Measurements from ENCODE around the gene ATP9B.
"Not testable (repeated sequence)": the region's sequence is repeated elsewhere in the genome, so short reads cannot be mapped to it uniquely, and the experiment has no call there.

DNA sequence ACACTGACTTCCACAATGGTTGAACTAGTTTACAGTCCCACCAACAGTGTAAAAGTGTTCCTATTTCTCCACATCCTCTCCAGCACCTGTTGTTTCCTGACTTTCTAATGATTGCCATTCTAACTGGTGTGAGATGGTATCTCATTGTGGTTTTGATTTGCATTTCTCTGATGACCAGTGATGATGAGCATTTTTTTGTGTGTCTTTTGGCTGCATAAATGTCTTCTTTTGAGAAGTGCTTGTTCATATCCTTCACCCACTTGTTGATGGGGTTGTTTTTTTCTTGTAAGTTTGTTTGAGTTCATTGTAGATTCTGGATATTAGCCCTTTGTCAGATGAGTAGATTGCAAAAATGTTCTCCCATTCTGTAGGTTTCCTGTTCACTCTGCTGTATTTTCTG, 202.6 kb downstream of the ATP9B start:
- TF ChIP-seq, protein P1, sequence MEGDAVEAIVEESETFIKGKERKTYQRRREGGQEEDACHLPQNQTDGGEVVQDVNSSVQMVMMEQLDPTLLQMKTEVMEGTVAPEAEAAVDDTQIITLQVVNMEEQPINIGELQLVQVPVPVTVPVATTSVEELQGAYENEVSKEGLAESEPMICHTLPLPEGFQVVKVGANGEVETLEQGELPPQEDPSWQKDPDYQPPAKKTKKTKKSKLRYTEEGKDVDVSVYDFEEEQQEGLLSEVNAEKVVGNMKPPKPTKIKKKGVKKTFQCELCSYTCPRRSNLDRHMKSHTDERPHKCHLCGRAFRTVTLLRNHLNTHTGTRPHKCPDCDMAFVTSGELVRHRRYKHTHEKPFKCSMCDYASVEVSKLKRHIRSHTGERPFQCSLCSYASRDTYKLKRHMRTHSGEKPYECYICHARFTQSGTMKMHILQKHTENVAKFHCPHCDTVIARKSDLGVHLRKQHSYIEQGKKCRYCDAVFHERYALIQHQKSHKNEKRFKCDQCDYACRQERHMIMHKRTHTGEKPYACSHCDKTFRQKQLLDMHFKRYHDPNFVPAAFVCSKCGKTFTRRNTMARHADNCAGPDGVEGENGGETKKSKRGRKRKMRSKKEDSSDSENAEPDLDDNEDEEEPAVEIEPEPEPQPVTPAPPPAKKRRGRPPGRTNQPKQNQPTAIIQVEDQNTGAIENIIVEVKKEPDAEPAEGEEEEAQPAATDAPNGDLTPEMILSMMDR (conservative IDR thresholded peaks at IDR 0.05) = not testable (repeated sequence)
- TF ChIP-seq EZH2 (IDR thresholded peaks at IDR 0.05; ENCODE audit: low read depth) = not testable (repeated sequence)

Measured in PC-9 (cell line).